ENCODE data around the gene TEX19.

Gene TEX19

GRCh38 chr17:82412535-82413520 lies 53.8 kb downstream of the TEX19 start:
- no peak for DNase-seq (ENCODE audit: low spot score)
- TF ChIP-seq CTCF (IDR thresholded peaks at IDR 0.05): no peak
- Histone ChIP-seq H3K27ac (no peak overlapping the region), H3K4me3 (no peak overlapping the region)
